Thymus (tissue), 14 donors: ENCODE data around the gene PLPPR5. TPM values are rescaled to one million over a fixed set of nuclear protein-coding genes. Genes with fewer than 3 reads are reported as not detected.
A peak's percentile ranks its signal among the peaks of the same experiment; 100 is the strongest.
"Not testable (repeated sequence)": the region's sequence is repeated elsewhere in the genome, so short reads cannot be mapped to it uniquely, and the experiment has no call there.

Experiments
- DNase-seq, 9 donors: peaks; one replicate each; pipeline ENCODE4 v3.0.0-alpha.2; 2013; ENCODE audit warnings: low spot score in 9 of 9, low read depth in 6 of 9, missing footprints in 1 of 9
- H3K27ac ChIP-seq, 2 donors: one replicate each; pipeline ENCODE4 v1.5.1; 2013; ENCODE audit warnings: control low read depth in 1 of 2, low read depth in 1 of 2, low read length in 1 of 2, mild to moderate bottlenecking in 1 of 2, moderate library complexity in 1 of 2
- H3K27me3 ChIP-seq, 2 donors: one replicate each; pipeline ENCODE4 v1.5.1; 2013; ENCODE audit warnings: low read length in 1 of 2; ENCODE audit not compliant: control insufficient read depth in 2 of 2, insufficient read depth in 1 of 2
- H3K36me3 ChIP-seq, 2 donors: one replicate each; pipeline ENCODE4 v1.5.1; 2013; ENCODE audit warnings: low read length in 1 of 2, mild to moderate bottlenecking in 1 of 2, moderate library complexity in 1 of 2; ENCODE audit not compliant: control insufficient read depth in 2 of 2, insufficient read depth in 2 of 2
- H3K4me1 ChIP-seq, 2 donors: one replicate each; pipeline ENCODE4 v1.5.1; 2013; ENCODE audit warnings: low read length in 2 of 2; ENCODE audit not compliant: control insufficient read depth in 2 of 2, insufficient read depth in 2 of 2
- H3K4me3 ChIP-seq, 2 donors: one replicate each; pipeline ENCODE4 v1.5.1; 2013; ENCODE audit warnings: low read length in 2 of 2, control low read depth in 1 of 2, mild to moderate bottlenecking in 1 of 2
- H3K9me3 ChIP-seq, 2 donors: one replicate each; pipeline ENCODE4 v1.5.1; 2013; ENCODE audit warnings: low read length in 1 of 2, mild to moderate bottlenecking in 1 of 2; ENCODE audit not compliant: control insufficient read depth in 2 of 2, insufficient read depth in 1 of 2
- WGBS: extraction: QIAGEN DNeasy Blood & Tissue Kit; methylation state at CpG from one replicate; pipeline ENCODE4 v1.1.7; 2013; 5-methylcytosine and 5-hydroxymethylcytosine counted together
- long read RNA-seq, 10 donors: transcript quantifications; one replicate each; lab custom pipeline, GENCODE V29; 2026
- polyA plus RNA-seq: library from polyadenylated mRNA; stranded (reverse); fragments of 200-250 nt; gene quantifications from one replicate; pipeline ENCODE4 v1.2.3, GENCODE V29; 2013
- total RNA-seq: library from RNA; stranded (reverse); fragments of 120-200 nt; gene quantifications from one replicate; pipeline ENCODE4 v1.2.4, GENCODE V29; 2013
- donor health status: healthy.

The PLPPR5 gene, protein sequence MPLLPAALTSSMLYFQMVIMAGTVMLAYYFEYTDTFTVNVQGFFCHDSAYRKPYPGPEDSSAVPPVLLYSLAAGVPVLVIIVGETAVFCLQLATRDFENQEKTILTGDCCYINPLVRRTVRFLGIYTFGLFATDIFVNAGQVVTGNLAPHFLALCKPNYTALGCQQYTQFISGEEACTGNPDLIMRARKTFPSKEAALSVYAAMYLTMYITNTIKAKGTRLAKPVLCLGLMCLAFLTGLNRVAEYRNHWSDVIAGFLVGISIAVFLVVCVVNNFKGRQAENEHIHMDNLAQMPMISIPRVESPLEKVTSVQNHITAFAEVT
- 0.09 TPM for total RNA-seq
- polyA plus RNA-seq, result 0.43 TPM
- long read RNA-seq, donor 1, result 0 reads
- long read RNA-seq, donor 2, result 0 reads
- long read RNA-seq, donor 3, result 0 reads
- long read RNA-seq, donor 4, result 0 reads
- long read RNA-seq, donor 5, result 0 reads
- long read RNA-seq, donor 6, result 0 reads
- long read RNA-seq, donor 7, partial matches to known transcripts, result 0 of 1 reads
- long read RNA-seq, donor 7, other reads (novel, unspliced or antisense), result 0 of 1 reads
- long read RNA-seq, donor 8, result 0 reads
- long read RNA-seq, donor 9, result 0 reads
- long read RNA-seq, donor 10, full-length matches to known transcripts, result 2 of 2 reads
- long read RNA-seq, donor 10, partial matches to known transcripts, result 0 of 2 reads
- long read RNA-seq, donor 10, other reads (novel, unspliced or antisense), result 0 of 2 reads

DNA sequence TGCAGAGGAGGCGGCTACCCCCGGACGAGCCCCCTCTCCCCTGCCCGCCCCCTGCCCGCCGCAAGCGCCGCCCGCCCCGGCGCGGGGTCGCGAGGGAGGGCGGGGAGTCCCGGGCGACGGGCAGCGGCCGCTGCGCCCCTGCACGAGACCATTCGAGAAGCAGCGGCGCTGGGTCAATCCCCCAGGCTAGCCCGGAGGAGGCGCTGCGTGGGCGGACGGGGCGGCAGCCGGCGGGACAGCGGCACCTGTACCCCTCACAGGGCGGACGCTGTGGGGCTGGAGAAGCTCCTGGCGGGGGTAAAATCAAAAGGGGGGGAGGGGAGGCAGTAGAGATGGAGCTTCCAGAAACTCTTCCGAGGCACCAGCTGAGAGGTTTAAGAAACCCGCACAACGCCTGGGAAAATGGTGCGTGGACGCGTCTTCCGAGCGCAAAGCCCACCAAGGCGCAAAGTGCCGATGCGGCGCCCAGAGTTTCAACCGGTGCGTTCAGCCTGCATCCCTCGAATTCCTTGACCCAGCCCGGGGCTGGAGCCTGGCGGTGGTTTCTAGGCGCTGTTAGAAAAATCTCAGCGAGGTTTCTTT, at the start of gene PLPPR5:
PLPPR5 (minus strand) TSS at position 1 of the 582 bp plus-strand sequence. CDS start 190 bp downstream, outside the sequence.
- WGBS, result 2% methylated on average over 56 of the region's 56 CpGs
- H3K27ac ChIP-seq, result no peak within 1 kb of the TSS
- peaks cover 0 to 6% of the 10 kb centered on the region in 2 donors for H3K9me3 ChIP-seq
- peaks cover 0 to 6% of the 10 kb centered on the region in 2 donors for H3K4me1 ChIP-seq
- H3K4me3 ChIP-seq, result peak within 1 kb of the TSS in 1 of 2 donors; percentile 35
- peaks cover 43 to 64% of the 10 kb centered on the region in 2 donors for H3K27me3 ChIP-seq
- no peak for DNase-seq
- H3K36me3 ChIP-seq, result no peaks in the 10 kb centered on the region

GRCh38 chr1:99051611-99052283, 47.1 kb upstream of the PLPPR5 start:
- WGBS, result 97% methylated on average over 10 of the region's 10 CpGs
- H3K36me3 ChIP-seq, result no peaks in the 10 kb centered on the region
- peaks cover 0 to 5% of the 10 kb centered on the region in 2 donors for H3K9me3 ChIP-seq
- H3K4me3 ChIP-seq, result no peak overlapping the region
- H3K4me1 ChIP-seq, result no peaks in the 10 kb centered on the region
- no peak overlapping the region for H3K27ac ChIP-seq
- no peaks in the 10 kb centered on the region for H3K27me3 ChIP-seq
- no peak for DNase-seq

DNA sequence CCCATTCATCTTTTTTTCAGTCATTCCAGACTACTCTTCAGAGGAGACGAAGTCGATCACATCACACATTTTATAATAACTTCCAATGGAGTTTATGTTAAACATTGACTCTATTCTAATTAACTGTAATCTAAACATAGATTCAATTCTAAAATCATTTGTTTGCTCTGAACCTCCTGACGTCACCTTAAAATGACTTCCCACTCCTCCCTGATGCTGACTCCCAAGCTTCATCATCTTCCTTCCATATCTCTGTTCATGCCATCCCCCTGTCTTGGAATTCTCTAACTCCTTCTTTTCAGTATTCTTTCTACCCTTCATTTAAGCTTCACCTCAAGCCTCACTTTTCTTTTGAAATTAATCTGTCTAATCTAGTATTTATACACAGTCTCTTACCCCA, 45.1 kb upstream of the PLPPR5 start:
- WGBS, result 94% methylated on average over 3 of the region's 3 CpGs
- no peak for DNase-seq
- Histone ChIP-seq H3K4me3 (no peak overlapping the region), H3K27ac (no peak overlapping the region), H3K4me1 (no peaks in the 10 kb centered on the region), H3K27me3 (no peaks in the 10 kb centered on the region), H3K36me3 (no peaks in the 10 kb centered on the region), H3K9me3 (peaks cover 0 to 5% of the 10 kb centered on the region in 2 donors)

DNA sequence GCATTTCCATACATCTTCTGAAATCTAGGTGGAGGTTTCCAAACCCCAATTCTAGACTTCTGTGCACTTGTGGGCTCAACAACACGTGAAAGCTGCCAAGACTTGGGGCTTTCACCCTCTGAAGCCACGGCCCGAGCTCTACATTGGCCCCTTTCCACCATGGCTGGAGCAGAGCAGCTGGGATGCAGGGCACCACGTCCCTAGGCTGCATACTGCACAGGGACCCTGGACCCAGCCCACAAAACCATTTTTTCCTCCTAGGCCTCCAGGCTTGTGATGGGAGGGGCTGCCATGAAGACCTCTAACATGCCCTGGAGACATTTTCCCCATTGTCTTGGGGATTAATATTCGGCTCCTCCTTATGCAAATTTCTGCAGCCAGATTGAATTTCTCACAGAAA, 32.1 kb upstream of the PLPPR5 start:
- H3K4me1 ChIP-seq, DNase-seq, H3K36me3 ChIP-seq, H3K4me3 ChIP-seq, H3K27me3 ChIP-seq, H3K27ac ChIP-seq: not testable (repeated sequence)
- H3K9me3 ChIP-seq, result peaks cover 1 to 22% of the 10 kb centered on the region in 2 donors
- 83% methylated on average over 5 of the region's 5 CpGs for WGBS

DNA sequence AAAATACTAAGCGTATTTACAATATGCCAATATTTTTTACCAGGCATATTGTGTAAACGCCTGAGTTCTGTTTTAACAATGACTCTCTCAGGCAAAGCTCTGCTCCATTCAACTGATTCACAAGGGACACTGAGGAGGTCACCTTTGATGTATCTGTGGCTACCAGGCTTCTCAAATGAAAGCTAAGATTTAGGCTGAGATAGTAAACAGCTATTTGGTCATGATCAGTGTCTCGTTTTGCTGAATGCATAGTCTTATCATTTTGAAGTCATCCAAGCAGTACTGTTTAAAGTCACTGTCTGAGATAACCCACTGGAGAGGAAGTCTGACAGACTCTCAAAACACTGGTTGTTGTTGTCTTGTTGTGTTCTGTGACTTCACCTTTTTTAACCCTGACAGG, 13.7 kb upstream of the PLPPR5 start:
- Histone ChIP-seq H3K9me3 (no peaks in the 10 kb centered on the region), H3K36me3 (no peaks in the 10 kb centered on the region), H3K4me1 (no peaks in the 10 kb centered on the region), H3K27me3 (no peaks in the 10 kb centered on the region), H3K27ac (no peak overlapping the region), H3K4me3 (no peak overlapping the region)
- DNase-seq, result peak in 1 of 9 donors; percentile 31
- WGBS, result 86% methylated on average over 3 of the region's 3 CpGs

GRCh38 chr1:99017655-99018054, 13.0 kb upstream of the PLPPR5 start:
- no peaks in the 10 kb centered on the region for H3K27me3 ChIP-seq
- H3K4me1 ChIP-seq, result no peaks in the 10 kb centered on the region
- no peak for DNase-seq
- H3K4me3 ChIP-seq, result no peak overlapping the region
- H3K9me3 ChIP-seq, result no peaks in the 10 kb centered on the region
- no peak overlapping the region for H3K27ac ChIP-seq
- no peaks in the 10 kb centered on the region for H3K36me3 ChIP-seq
- WGBS, result 92% methylated on average over 2 of the region's 2 CpGs

- no peaks in the 10 kb centered on the region for H3K9me3 ChIP-seq
- no peak overlapping the region for H3K27ac ChIP-seq
- H3K4me1 ChIP-seq, result no peaks in the 10 kb centered on the region
- peaks cover 13 to 21% of the 10 kb centered on the region in 2 donors for H3K27me3 ChIP-seq
- WGBS, result 73% methylated on average over 2 of the region's 2 CpGs
- no peak overlapping the region for H3K4me3 ChIP-seq
- no peak for DNase-seq
- H3K36me3 ChIP-seq, result no peaks in the 10 kb centered on the region
These were observed 6.0 kb upstream of the PLPPR5 start for GRCh38 chr1:99010679-99011078.

DNA sequence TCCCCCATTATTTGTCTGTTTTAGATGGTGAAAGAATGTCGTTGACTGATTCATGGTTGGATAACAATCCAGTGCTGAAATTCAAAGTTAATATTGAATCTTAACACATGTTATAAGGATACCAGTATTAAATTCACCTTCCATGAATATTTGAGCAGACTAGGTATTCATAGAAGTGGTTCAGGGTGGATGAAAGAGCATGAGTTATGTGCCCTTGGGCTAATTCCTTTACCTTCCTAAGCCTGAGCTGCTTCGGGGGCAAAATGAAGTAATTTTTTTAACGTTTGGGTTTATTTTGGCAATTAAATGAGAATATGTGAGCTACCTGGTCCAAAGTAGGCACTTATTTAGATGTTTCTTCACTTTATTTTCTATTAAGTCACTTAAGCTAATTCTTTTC, 2.7 kb upstream of the PLPPR5 start:
- WGBS, result 91% methylated on average over 3 of the region's 3 CpGs

More for the DNA sequence above, 2.7 kb upstream of the PLPPR5 start:
- no peaks in the 10 kb centered on the region for H3K36me3 ChIP-seq
- no peak overlapping the region for H3K4me3 ChIP-seq
- peaks cover 0 to 6% of the 10 kb centered on the region in 2 donors for H3K4me1 ChIP-seq
- peaks cover 38 to 51% of the 10 kb centered on the region in 2 donors for H3K27me3 ChIP-seq
- no peak overlapping the region for H3K27ac ChIP-seq
- no peak for DNase-seq
- peaks cover 0 to 6% of the 10 kb centered on the region in 2 donors for H3K9me3 ChIP-seq
